NB4 (cell line): ENCODE measurements around the gene TNFSF13B.

ENCODE experiments used
- DNase-seq: peaks from one replicate; pipeline ENCODE4 v3.0.0; 2010; ENCODE audit warnings: low read depth
- H3K4me3 ChIP-seq: one replicate; pipeline ENCODE4 v1.5.1; 2011; ENCODE audit warnings: mild to moderate bottlenecking, low read depth, low read length, moderate library complexity
- CTCF ChIP-seq: IDR thresholded peaks from one replicate; pipeline ENCODE4 v1.5.1; 2012; ENCODE audit warnings: low read depth, low read length
- MAX ChIP-seq: IDR thresholded peaks from 2 replicates; pipeline ENCODE4 v1.6.1; 2011; ENCODE audit warnings: low read depth, low read length
- MYC ChIP-seq: IDR thresholded peaks from 2 replicates; pipeline ENCODE4 v1.6.1; 2011; ENCODE audit warnings: low read depth, low read length
- POLR2A ChIP-seq: IDR thresholded peaks from 2 replicates; pipeline ENCODE4 v1.6.1; 2011; ENCODE audit warnings: mild to moderate bottlenecking; ENCODE audit not compliant: insufficient read length; ENCODE audit errors: extremely low read depth

The TNFSF13B gene

GRCh38 chr13:108345016-108345415 lies 75.5 kb downstream of the TNFSF13B start:
- H3K4me3 ChIP-seq = no peak overlapping the region
- TF ChIP-seq MYC (no peak), MAX (no peak), CTCF (no peak), POLR2A (no peak)
- DNase-seq = no peak

- TF ChIP-seq CTCF (no peak), POLR2A (no peak), MYC (no peak), MAX (no peak)
- H3K4me3 ChIP-seq = no peak overlapping the region
- no peak for DNase-seq
These were observed 76.9 kb downstream of the TNFSF13B start for GRCh38 chr13:108346376-108346775.

- TF ChIP-seq MYC (no peak), CTCF (no peak), POLR2A (no peak), MAX (no peak)
- no peak overlapping the region for H3K4me3 ChIP-seq
- no peak for DNase-seq
These were observed 79.8 kb downstream of the TNFSF13B start for GRCh38 chr13:108349269-108349668.

GRCh38 chr13:108350579-108350978 lies 81.1 kb downstream of the TNFSF13B start:
- TF ChIP-seq MAX (no peak), POLR2A (no peak), MYC (no peak), CTCF (no peak)
- DNase-seq = no peak
- no peak overlapping the region for H3K4me3 ChIP-seq

- H3K4me3 ChIP-seq = peak overlapping the region; percentile 26
- no peak for TF ChIP-seq CTCF
- DNase-seq = peak; percentile 87
These were observed 83.1 kb downstream of the TNFSF13B start for GRCh38 chr13:108352599-108352998.

- TF ChIP-seq MYC (no peak), CTCF (no peak), POLR2A (no peak), MAX (no peak)
- no peak overlapping the region for H3K4me3 ChIP-seq
- no peak for DNase-seq
These were observed 87.7 kb downstream of the TNFSF13B start for GRCh38 chr13:108357228-108357627.
